ENCODE data around the gene DBNL. TPM values are rescaled to one million over a fixed set of nuclear protein-coding genes. Genes with fewer than 3 reads are reported as not detected.

The DBNL gene
- polyA plus RNA-seq, 3 donors = 228 to 321 (median 304) TPM

DNA sequence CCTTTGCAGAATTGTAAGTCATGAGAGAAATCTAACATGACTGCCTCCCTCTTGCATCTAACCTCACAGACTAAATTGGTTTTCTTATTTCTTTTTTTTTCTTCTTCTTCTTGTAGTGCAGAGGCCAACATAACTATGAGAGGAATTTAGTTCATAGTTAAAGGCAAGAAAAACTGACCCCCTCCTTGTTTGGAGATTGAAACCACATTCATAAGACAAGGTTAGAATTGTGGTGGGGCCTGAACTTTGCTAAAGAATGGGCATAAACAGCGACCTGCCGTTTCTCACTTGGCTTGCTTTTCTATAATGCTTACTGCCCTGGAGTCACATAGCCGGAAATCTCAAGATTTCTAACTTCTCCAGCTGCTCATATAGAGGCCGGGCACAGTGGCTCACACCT is 40.2 kb downstream of the DBNL start:
- TF ChIP-seq, protein P1, sequence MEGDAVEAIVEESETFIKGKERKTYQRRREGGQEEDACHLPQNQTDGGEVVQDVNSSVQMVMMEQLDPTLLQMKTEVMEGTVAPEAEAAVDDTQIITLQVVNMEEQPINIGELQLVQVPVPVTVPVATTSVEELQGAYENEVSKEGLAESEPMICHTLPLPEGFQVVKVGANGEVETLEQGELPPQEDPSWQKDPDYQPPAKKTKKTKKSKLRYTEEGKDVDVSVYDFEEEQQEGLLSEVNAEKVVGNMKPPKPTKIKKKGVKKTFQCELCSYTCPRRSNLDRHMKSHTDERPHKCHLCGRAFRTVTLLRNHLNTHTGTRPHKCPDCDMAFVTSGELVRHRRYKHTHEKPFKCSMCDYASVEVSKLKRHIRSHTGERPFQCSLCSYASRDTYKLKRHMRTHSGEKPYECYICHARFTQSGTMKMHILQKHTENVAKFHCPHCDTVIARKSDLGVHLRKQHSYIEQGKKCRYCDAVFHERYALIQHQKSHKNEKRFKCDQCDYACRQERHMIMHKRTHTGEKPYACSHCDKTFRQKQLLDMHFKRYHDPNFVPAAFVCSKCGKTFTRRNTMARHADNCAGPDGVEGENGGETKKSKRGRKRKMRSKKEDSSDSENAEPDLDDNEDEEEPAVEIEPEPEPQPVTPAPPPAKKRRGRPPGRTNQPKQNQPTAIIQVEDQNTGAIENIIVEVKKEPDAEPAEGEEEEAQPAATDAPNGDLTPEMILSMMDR (IDR thresholded peaks at IDR 0.05) = no peak
- H3K4me3 Mint-ChIP-seq = no peak overlapping the region
- Histone ChIP-seq H3K9me3 (replicated peaks in 1 of 2; ENCODE audit: control insufficient read depth in 1 of 2, insufficient read depth in 1 of 2, low read length in 2 of 2) (no peaks in the 10 kb centered on the region), H3K79me2 (ENCODE audit: insufficient read depth, low read length) (peaks cover 21% of the 10 kb centered on the region), H3K36me3 (replicated peaks in 1 of 2; ENCODE audit: control insufficient read depth in 1 of 2, insufficient read depth in 2 of 2, low read length in 2 of 2) (peaks cover 11 to 13% of the 10 kb centered on the region in 2 donors), H4K20me1 (ENCODE audit: insufficient read depth, low read length) (no peaks in the 10 kb centered on the region), H3K4me1 (ENCODE audit: control insufficient read depth in 1 of 2, insufficient read depth in 2 of 2, low read length in 2 of 2) (peaks cover 14 to 16% of the 10 kb centered on the region in 2 donors), H2AFZ (ENCODE audit: insufficient read depth, low read depth, low read length, poor library complexity, severe bottlenecking) (no peak overlapping the region), H3K27ac (ENCODE audit: low read depth in 1 of 2, low read length in 2 of 2) (no peak overlapping the region), H3K27me3 (ENCODE audit: control insufficient read depth in 2 of 2, insufficient read depth in 2 of 2, low read length in 2 of 2) (no peaks in the 10 kb centered on the region), H3K9ac (ENCODE audit: insufficient read depth, low read length, poor library complexity, severe bottlenecking) (no peak overlapping the region), H3K4me3 (replicated peaks in 1 of 3; ENCODE audit: low read depth in 2 of 3, low read length in 3 of 3) (no peak overlapping the region), H3K4me2 (replicated peaks; ENCODE audit: extremely low read depth, low read length, poor library complexity, severe bottlenecking) (no peak overlapping the region)
- H3K9me3 Mint-ChIP-seq = peaks cover 0 to 3% (median 0%) of the 10 kb centered on the region in 7 donors
- no peak overlapping the region for H3K27ac Mint-ChIP-seq
- DNase-seq = no peak
- H3K27me3 Mint-ChIP-seq (ENCODE audit: low read depth in 3 of 3) = peaks cover 0 to 6% (median 1%) of the 10 kb centered on the region in 3 donors
- 88% methylated on average over 4 of the region's 4 CpGs for WGBS (ENCODE audit: insufficient coverage)
- intact Hi-C loops (cut with micrococcal nuclease) = loop anchor here (5.0 to 10.0 kb wide), 3 partner anchors 38 to 408 kb away; partner anchors contain the start of genes POLD2 (in 2 of the 2) and NUDCD3 (in 1 of the 2)
- H3K4me1 Mint-ChIP-seq = peaks cover 23% of the 10 kb centered on the region
- H3K36me3 Mint-ChIP-seq = peaks cover 14% of the 10 kb centered on the region in 2 donors

DNA sequence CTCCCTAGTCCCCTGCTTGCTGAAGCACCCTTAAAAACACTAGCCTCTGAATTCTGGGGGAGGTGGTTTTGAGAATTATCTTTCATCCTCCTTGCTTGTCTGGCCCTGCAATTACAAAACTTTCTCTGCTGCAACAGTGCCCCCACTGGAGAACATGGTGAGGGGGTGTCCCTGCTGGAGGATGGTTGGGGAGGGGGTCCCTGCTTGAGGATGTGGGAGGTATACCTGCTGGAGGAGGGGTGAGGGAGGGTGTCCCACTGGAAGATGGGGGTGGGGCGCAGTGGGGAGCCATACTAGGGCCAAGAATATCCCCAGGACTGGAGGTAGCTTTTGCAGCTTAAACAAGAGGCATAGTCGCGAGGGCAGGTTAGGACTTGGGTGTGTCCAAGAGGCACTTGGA is 41.0 kb downstream of the DBNL start:
- Histone ChIP-seq H3K27ac (ENCODE audit: low read depth in 1 of 2, low read length in 2 of 2) (no peak overlapping the region), H4K20me1 (ENCODE audit: insufficient read depth, low read length) (no peaks in the 10 kb centered on the region), H3K79me2 (ENCODE audit: insufficient read depth, low read length) (peaks cover 14% of the 10 kb centered on the region), H3K9ac (ENCODE audit: insufficient read depth, low read length, poor library complexity, severe bottlenecking) (no peak overlapping the region), H3K4me3 (replicated peaks in 1 of 3; ENCODE audit: low read depth in 2 of 3, low read length in 3 of 3) (no peak overlapping the region), H3K4me2 (replicated peaks; ENCODE audit: extremely low read depth, low read length, poor library complexity, severe bottlenecking) (no peak overlapping the region), H3K9me3 (replicated peaks in 1 of 2; ENCODE audit: control insufficient read depth in 1 of 2, insufficient read depth in 1 of 2, low read length in 2 of 2) (no peaks in the 10 kb centered on the region), H3K36me3 (replicated peaks in 1 of 2; ENCODE audit: control insufficient read depth in 1 of 2, insufficient read depth in 2 of 2, low read length in 2 of 2) (peaks cover 3 to 4% of the 10 kb centered on the region in 2 donors), H2AFZ (ENCODE audit: insufficient read depth, low read depth, low read length, poor library complexity, severe bottlenecking) (no peak overlapping the region), H3K4me1 (ENCODE audit: control insufficient read depth in 1 of 2, insufficient read depth in 2 of 2, low read length in 2 of 2) (peaks cover 14 to 16% of the 10 kb centered on the region in 2 donors), H3K27me3 (ENCODE audit: control insufficient read depth in 2 of 2, insufficient read depth in 2 of 2, low read length in 2 of 2) (no peaks in the 10 kb centered on the region)
- intact Hi-C loops (cut with micrococcal nuclease) = loop anchor here in 1 of 2 donors (10.0 kb wide), 1 partner anchor 61 kb away; no protein-coding TSS in a partner anchor
- H3K9me3 Mint-ChIP-seq = peaks cover 0 to 3% (median 0%) of the 10 kb centered on the region in 7 donors
- H3K36me3 Mint-ChIP-seq = peaks cover 6% of the 10 kb centered on the region in 2 donors
- H3K4me1 Mint-ChIP-seq = peaks cover 18% of the 10 kb centered on the region
- no peak for DNase-seq
- TF ChIP-seq, protein P1 (IDR thresholded peaks at IDR 0.05) = no peak
- no peak overlapping the region for H3K4me3 Mint-ChIP-seq
- H3K27ac Mint-ChIP-seq = peak overlapping the region in 1 of 7 donors; percentile 3
- 97% methylated on average over 3 of the region's 3 CpGs for WGBS (ENCODE audit: insufficient coverage)
- H3K27me3 Mint-ChIP-seq (ENCODE audit: low read depth in 3 of 3) = peaks cover 0 to 5% (median 4%) of the 10 kb centered on the region in 3 donors
